ENCODE data around the gene MAP3K7. TPM values are rescaled to one million over a fixed set of nuclear protein-coding genes. Genes with fewer than 3 reads are reported as not detected.

MAP3K7 gene
- total RNA-seq, 1 experiment from 2014 or later, result 27.8 TPM

GRCh38 chr6:90536520-90536919, 50.4 kb downstream of the MAP3K7 start:
- TF ChIP-seq, protein P1, sequence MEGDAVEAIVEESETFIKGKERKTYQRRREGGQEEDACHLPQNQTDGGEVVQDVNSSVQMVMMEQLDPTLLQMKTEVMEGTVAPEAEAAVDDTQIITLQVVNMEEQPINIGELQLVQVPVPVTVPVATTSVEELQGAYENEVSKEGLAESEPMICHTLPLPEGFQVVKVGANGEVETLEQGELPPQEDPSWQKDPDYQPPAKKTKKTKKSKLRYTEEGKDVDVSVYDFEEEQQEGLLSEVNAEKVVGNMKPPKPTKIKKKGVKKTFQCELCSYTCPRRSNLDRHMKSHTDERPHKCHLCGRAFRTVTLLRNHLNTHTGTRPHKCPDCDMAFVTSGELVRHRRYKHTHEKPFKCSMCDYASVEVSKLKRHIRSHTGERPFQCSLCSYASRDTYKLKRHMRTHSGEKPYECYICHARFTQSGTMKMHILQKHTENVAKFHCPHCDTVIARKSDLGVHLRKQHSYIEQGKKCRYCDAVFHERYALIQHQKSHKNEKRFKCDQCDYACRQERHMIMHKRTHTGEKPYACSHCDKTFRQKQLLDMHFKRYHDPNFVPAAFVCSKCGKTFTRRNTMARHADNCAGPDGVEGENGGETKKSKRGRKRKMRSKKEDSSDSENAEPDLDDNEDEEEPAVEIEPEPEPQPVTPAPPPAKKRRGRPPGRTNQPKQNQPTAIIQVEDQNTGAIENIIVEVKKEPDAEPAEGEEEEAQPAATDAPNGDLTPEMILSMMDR (IDR thresholded peaks at IDR 0.05; ENCODE audit: unreplicated experiment), result no peak
- CTCF ChIA-PET, result no interaction called here
- intact Hi-C loops (cut with micrococcal nuclease; ENCODE audit: unreplicated experiment), result no loop called here
- no TSS peak for BruUV-seq (replicated peaks)
- H3K36me3 Mint-ChIP-seq (ENCODE audit: insufficient read depth, unreplicated experiment), result peaks cover 9% of the 10 kb centered on the region
- no peak for DNase-seq
- no peak overlapping the region for H3K4me3 Mint-ChIP-seq (ENCODE audit: low read depth, unreplicated experiment)
- H3K27me3 Mint-ChIP-seq (ENCODE audit: unreplicated experiment), result no peaks in the 10 kb centered on the region
- H3K27ac Mint-ChIP-seq (ENCODE audit: unreplicated experiment), result no peak overlapping the region
- H3K4me1 Mint-ChIP-seq (ENCODE audit: low read depth, unreplicated experiment), result no peaks in the 10 kb centered on the region
- H3K9me3 Mint-ChIP-seq (ENCODE audit: low read depth, unreplicated experiment), result no peaks in the 10 kb centered on the region

GRCh38 chr6:90534337-90535025, 52.4 kb downstream of the MAP3K7 start:
- H3K9me3 Mint-ChIP-seq (ENCODE audit: low read depth, unreplicated experiment), result no peaks in the 10 kb centered on the region
- no peaks in the 10 kb centered on the region for H3K27me3 Mint-ChIP-seq (ENCODE audit: unreplicated experiment)
- no peak overlapping the region for H3K27ac Mint-ChIP-seq (ENCODE audit: unreplicated experiment)
- no peak for DNase-seq
- TF ChIP-seq, protein P1 (IDR thresholded peaks at IDR 0.05; ENCODE audit: unreplicated experiment), result no peak
- no peaks in the 10 kb centered on the region for H3K4me1 Mint-ChIP-seq (ENCODE audit: low read depth, unreplicated experiment)
- H3K4me3 Mint-ChIP-seq (ENCODE audit: low read depth, unreplicated experiment), result no peak overlapping the region
- intact Hi-C loops (cut with micrococcal nuclease; ENCODE audit: unreplicated experiment), result no loop called here
- BruUV-seq (replicated peaks), result no TSS peak
- peaks cover 15% of the 10 kb centered on the region for H3K36me3 Mint-ChIP-seq (ENCODE audit: insufficient read depth, unreplicated experiment)
- CTCF ChIA-PET, result no interaction called here

DNA sequence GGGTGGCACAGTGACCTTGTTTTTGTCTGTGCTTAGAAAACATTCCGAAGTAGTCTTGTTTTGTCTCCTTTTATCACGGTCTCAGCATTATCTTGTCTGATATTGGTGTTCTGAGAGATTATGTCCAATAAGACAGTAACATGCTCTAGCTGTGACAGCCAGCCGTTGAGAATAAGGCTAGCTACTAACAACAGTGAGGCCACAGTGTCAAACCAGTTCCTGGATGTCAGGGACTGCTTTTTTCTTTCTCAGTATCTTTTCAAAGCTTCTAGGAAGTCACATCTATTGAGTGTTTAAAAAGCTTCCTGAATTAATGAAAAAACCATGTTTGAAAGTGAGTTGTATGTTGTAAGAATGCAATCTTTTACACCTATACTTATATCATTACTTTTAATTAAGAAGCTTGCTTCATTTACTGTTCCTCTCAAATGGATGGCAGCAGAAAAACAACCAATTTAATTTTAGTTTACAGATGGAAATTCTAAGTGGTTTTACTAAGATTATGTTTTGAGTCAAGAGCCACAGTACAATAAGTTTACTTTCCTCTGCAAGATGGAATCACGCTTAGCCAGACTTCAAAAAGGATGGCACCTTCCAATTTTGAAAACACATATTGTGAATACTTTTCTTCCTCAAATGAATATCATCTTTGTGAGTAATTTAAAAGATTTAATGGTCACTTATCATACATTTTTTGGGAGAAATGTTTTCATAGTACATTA, 53.1 kb downstream of the MAP3K7 start:
- Mint-ChIP-seq H3K27me3 (ENCODE audit: unreplicated experiment) (no peaks in the 10 kb centered on the region), H3K4me3 (ENCODE audit: low read depth, unreplicated experiment) (no peak overlapping the region), H3K27ac (ENCODE audit: unreplicated experiment) (no peak overlapping the region), H3K36me3 (ENCODE audit: insufficient read depth, unreplicated experiment) (peaks cover 21% of the 10 kb centered on the region), H3K4me1 (ENCODE audit: low read depth, unreplicated experiment) (no peaks in the 10 kb centered on the region), H3K9me3 (ENCODE audit: low read depth, unreplicated experiment) (no peaks in the 10 kb centered on the region)
- BruUV-seq (replicated peaks), result no TSS peak
- DNase-seq, result no peak
- CTCF ChIA-PET, result no interaction called here
- intact Hi-C loops (cut with micrococcal nuclease; ENCODE audit: unreplicated experiment), result no loop called here
- TF ChIP-seq, protein P1 (IDR thresholded peaks at IDR 0.05; ENCODE audit: unreplicated experiment), result no peak

DNA sequence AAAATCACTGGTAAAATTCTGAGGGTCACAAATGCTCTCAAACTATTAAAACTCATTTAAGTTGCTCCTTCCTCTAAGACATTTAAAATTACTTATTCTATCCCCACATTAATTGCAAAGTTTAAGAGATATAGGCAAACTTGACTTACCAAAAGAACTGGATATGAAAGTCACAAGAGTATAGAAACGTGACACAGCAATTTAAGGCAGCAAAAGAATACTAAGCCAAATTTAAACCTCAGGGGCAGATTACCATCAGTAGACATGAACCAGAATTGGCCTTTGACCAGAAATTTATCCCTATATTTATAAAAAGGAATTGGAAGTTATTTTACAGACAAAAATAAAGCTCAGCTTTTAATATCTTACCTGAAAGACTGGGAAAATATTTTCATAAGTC, 56.0 kb downstream of the MAP3K7 start:
- no TSS peak for BruUV-seq (replicated peaks)
- no peak overlapping the region for H3K27ac Mint-ChIP-seq (ENCODE audit: unreplicated experiment)
- no peaks in the 10 kb centered on the region for H3K4me1 Mint-ChIP-seq (ENCODE audit: low read depth, unreplicated experiment)
- DNase-seq, result no peak
- no peak overlapping the region for H3K4me3 Mint-ChIP-seq (ENCODE audit: low read depth, unreplicated experiment)
- H3K27me3 Mint-ChIP-seq (ENCODE audit: unreplicated experiment), result no peaks in the 10 kb centered on the region
- peaks cover 16% of the 10 kb centered on the region for H3K36me3 Mint-ChIP-seq (ENCODE audit: insufficient read depth, unreplicated experiment)
- TF ChIP-seq, protein P1 (IDR thresholded peaks at IDR 0.05; ENCODE audit: unreplicated experiment), result no peak
- CTCF ChIA-PET, result no interaction called here
- no peaks in the 10 kb centered on the region for H3K9me3 Mint-ChIP-seq (ENCODE audit: low read depth, unreplicated experiment)
- intact Hi-C loops (cut with micrococcal nuclease; ENCODE audit: unreplicated experiment), result no loop called here
